HEK293 (cell line): ENCODE data around the gene LRRC46.
A peak's percentile ranks its signal among the peaks of the same experiment; 100 is the strongest.

Experiments
- CTCF ChIA-PET: fragments of 350-600 bp; formaldehyde crosslinking; extraction: SDS; loops from one replicate; lab custom pipeline; 2021; ENCODE audit warnings: antibody characterized with exemption; lab: Yijun Ruan, JAX
- POLR2A ChIA-PET: fragments of 300-600 bp; formaldehyde crosslinking; extraction: SDS; loops from one replicate; lab custom pipeline; 2020; ENCODE audit warnings: antibody characterized with exemption, inconsistent platforms; lab: Yijun Ruan, JAX
- H3K27ac ChIP-seq: fragments of 200-500 bp; sonication (Bioruptor generic); 2 replicates; pipeline ENCODE4 v1.5.1; 2014; ENCODE audit warnings: low read depth, low read length, control low read depth, inconsistent platforms; ENCODE audit errors: extremely low read depth
- H3K36me3 ChIP-seq, 2 experiments: fragments of 200-500 bp in 1 of 2; sonication (Bioruptor generic) in 1 of 2; 1 replicate in 1 of 2; 2 replicates in 1 of 2; pipeline ENCODE4 v1.5.1; 2014 to 2017; ENCODE audit warnings: inconsistent platforms in 2 of 2, low read length in 2 of 2; ENCODE audit not compliant: control insufficient read depth in 2 of 2, insufficient read depth in 1 of 2
- H3K4me1 ChIP-seq: fragments of 200-500 bp; sonication (Bioruptor generic); 2 replicates; pipeline ENCODE4 v1.5.1; 2014; ENCODE audit warnings: mild to moderate bottlenecking, low read length, inconsistent platforms; ENCODE audit not compliant: control insufficient read depth, insufficient read depth
- H3K4me3 ChIP-seq: 2 replicates; pipeline ENCODE4 v1.5.1; 2011; ENCODE audit warnings: low read depth, mild to moderate bottlenecking, control low read depth, low read length, moderate library complexity
- H3K9me3 ChIP-seq: fragments of 200-500 bp; sonication (Bioruptor generic); 2 replicates; pipeline ENCODE4 v1.5.1; 2014; ENCODE audit warnings: low read depth, low read length, inconsistent platforms; ENCODE audit not compliant: control insufficient read depth, insufficient read depth
- BCL11B ChIP-seq: fragments of 450-650 bp; formaldehyde crosslinking; IDR thresholded peaks from 2 replicates; pipeline ENCODE4 v1.5.1; 2016; ENCODE audit warnings: low read depth, missing biosample characterization, missing genetic modification characterization
- EGR2 ChIP-seq: fragments of 450-650 bp; formaldehyde crosslinking; IDR thresholded peaks from 2 replicates; pipeline ENCODE4 v1.5.1; 2016; ENCODE audit warnings: low read depth, missing biosample characterization, missing genetic modification characterization
- GLI2 ChIP-seq: fragments of 450-650 bp; formaldehyde crosslinking; IDR thresholded peaks from 2 replicates; pipeline ENCODE4; 2017; ENCODE audit warnings: missing biosample characterization, missing genetic modification characterization, low read depth, borderline replicate concordance
- GLI4 ChIP-seq: fragments of 450-650 bp; formaldehyde crosslinking; IDR thresholded peaks from 2 replicates; pipeline ENCODE4 v1.5.1; 2016; ENCODE audit warnings: missing biosample characterization, missing genetic modification characterization
- GLIS1 ChIP-seq: fragments of 450-650 bp; formaldehyde crosslinking; IDR thresholded peaks from 2 replicates; pipeline ENCODE4 v1.5.1; 2016; ENCODE audit warnings: missing biosample characterization, missing genetic modification characterization
- GLIS2 ChIP-seq: fragments of 450-650 bp; formaldehyde crosslinking; IDR thresholded peaks from 2 replicates; pipeline ENCODE4 v1.5.1; 2016; ENCODE audit warnings: missing biosample characterization, missing genetic modification characterization
- IKZF3 ChIP-seq: fragments of 450-650 bp; IDR thresholded peaks from 2 replicates; pipeline ENCODE4 v1.5.0; 2018; ENCODE audit warnings: missing biosample characterization, mild to moderate bottlenecking, missing genetic modification characterization, moderate library complexity
- KLF8 ChIP-seq: fragments of 450-650 bp; formaldehyde crosslinking; IDR thresholded peaks from 2 replicates; pipeline ENCODE4 v1.5.1; 2016; ENCODE audit warnings: missing biosample characterization, missing genetic modification characterization
- TCF7L2 ChIP-seq: IDR thresholded peaks from 2 replicates; pipeline ENCODE4 v1.6.1; 2011; ENCODE audit warnings: low read depth, mild to moderate bottlenecking, inconsistent platforms, low read length, moderate library complexity, borderline replicate concordance
- ZBTB11 ChIP-seq: fragments of 450-650 bp; formaldehyde crosslinking; conservative IDR thresholded peaks from 2 replicates; pipeline ENCODE4 v1.5.1; 2016; ENCODE audit warnings: low read depth, missing biosample characterization, missing genetic modification characterization
- ZBTB21 ChIP-seq: fragments of 450-650 bp; formaldehyde crosslinking; IDR thresholded peaks from 2 replicates; pipeline ENCODE4 v1.5.1; 2017; ENCODE audit warnings: missing biosample characterization, missing genetic modification characterization
- ZBTB8A ChIP-seq: fragments of 450-650 bp; formaldehyde crosslinking; IDR thresholded peaks from 2 replicates; pipeline ENCODE4 v1.5.1; 2016; ENCODE audit warnings: missing biosample characterization, missing genetic modification characterization
- ZFHX2 ChIP-seq: fragments of 450-650 bp; formaldehyde crosslinking; conservative IDR thresholded peaks from 2 replicates; pipeline ENCODE4 v1.5.1; 2016; ENCODE audit warnings: missing biosample characterization, missing genetic modification characterization
- ZFP37 ChIP-seq: fragments of 450-650 bp; formaldehyde crosslinking; IDR thresholded peaks from 2 replicates; pipeline ENCODE4 v1.5.1; 2016; ENCODE audit warnings: missing biosample characterization, missing genetic modification characterization
- ZNF18 ChIP-seq: fragments of 450-650 bp; formaldehyde crosslinking; IDR thresholded peaks from 2 replicates; pipeline ENCODE4 v1.5.1; 2016; ENCODE audit warnings: missing biosample characterization, missing genetic modification characterization
- ZNF223 ChIP-seq: fragments of 450-650 bp; formaldehyde crosslinking; IDR thresholded peaks from 2 replicates; pipeline ENCODE4 v1.5.1; 2016; ENCODE audit warnings: missing biosample characterization, missing genetic modification characterization
- ZNF350 ChIP-seq: fragments of 450-650 bp; formaldehyde crosslinking; IDR thresholded peaks from 2 replicates; pipeline ENCODE4 v1.5.0; 2017; ENCODE audit warnings: missing biosample characterization, mild to moderate bottlenecking, missing genetic modification characterization
- ZNF354C ChIP-seq: fragments of 450-650 bp; formaldehyde crosslinking; IDR thresholded peaks from 2 replicates; pipeline ENCODE4 v1.5.1; 2016; ENCODE audit warnings: missing biosample characterization, missing genetic modification characterization, low read depth, borderline replicate concordance
- ZNF514 ChIP-seq: fragments of 450-650 bp; formaldehyde crosslinking; IDR thresholded peaks from 2 replicates; pipeline ENCODE4 v1.5.1; 2016; ENCODE audit warnings: missing biosample characterization, missing genetic modification characterization
- ZNF529 ChIP-seq: fragments of 450-650 bp; formaldehyde crosslinking; IDR thresholded peaks from 2 replicates; pipeline ENCODE4 v1.5.1; 2017; ENCODE audit warnings: missing genetic modification characterization, missing biosample characterization; ENCODE audit not compliant: insufficient replicate concordance
- ZNF580 ChIP-seq: fragments of 450-650 bp; formaldehyde crosslinking; IDR thresholded peaks from 2 replicates; pipeline ENCODE4 v1.5.1; 2016; ENCODE audit warnings: missing biosample characterization, missing genetic modification characterization
- ZNF623 ChIP-seq: fragments of 450-650 bp; formaldehyde crosslinking; IDR thresholded peaks from 2 replicates; pipeline ENCODE4 v1.5.1; 2016; ENCODE audit warnings: missing biosample characterization, missing genetic modification characterization
- ZNF654 ChIP-seq: fragments of 450-650 bp; formaldehyde crosslinking; IDR thresholded peaks from 2 replicates; pipeline ENCODE4 v1.5.1; 2016; ENCODE audit warnings: low read depth, missing biosample characterization, missing genetic modification characterization
- ZNF658 ChIP-seq: fragments of 450-650 bp; formaldehyde crosslinking; IDR thresholded peaks from 2 replicates; pipeline ENCODE4; 2016; ENCODE audit warnings: missing biosample characterization, missing genetic modification characterization
- ZNF792 ChIP-seq: fragments of 450-650 bp; formaldehyde crosslinking; IDR thresholded peaks from 2 replicates; pipeline ENCODE4 v1.5.1; 2016; ENCODE audit warnings: missing biosample characterization, missing genetic modification characterization
- ZNF830 ChIP-seq: fragments of 450-650 bp; IDR thresholded peaks from 2 replicates; pipeline ENCODE4 v1.5.0; 2018; ENCODE audit warnings: missing biosample characterization, missing genetic modification characterization, low read depth, mild to moderate bottlenecking, moderate library complexity
- ZNF843 ChIP-seq: fragments of 450-650 bp; formaldehyde crosslinking; IDR thresholded peaks from 2 replicates; pipeline ENCODE4 v1.5.1; 2016; ENCODE audit warnings: missing biosample characterization, missing genetic modification characterization
- ZSCAN16 ChIP-seq: fragments of 450-650 bp; formaldehyde crosslinking; IDR thresholded peaks from 2 replicates; pipeline ENCODE4 v1.5.1; 2016; ENCODE audit warnings: missing biosample characterization, missing genetic modification characterization
- ZSCAN5A ChIP-seq: fragments of 450-650 bp; formaldehyde crosslinking; IDR thresholded peaks from 2 replicates; pipeline ENCODE4 v1.5.1; 2016; ENCODE audit warnings: missing biosample characterization, missing genetic modification characterization

The LRRC46 gene

GRCh38 chr17:47882247-47882646 lies 50.8 kb downstream of the LRRC46 start (continued):
- TF ChIP-seq ZNF350 (tag by site-specific recombination) (no peak), ZBTB8A (0 out of 2 replicates have a peak, but pooled peaks have one; percentile 19), GLIS1 (peak; percentile 14; the same call in 1 of the 2 replicates), GLI2 (tag by site-specific recombination) (no peak), KLF8 (tag by site-specific recombination) (no peak), ZBTB11 (no peak), IKZF3 (tag by site-specific recombination) (no peak), ZFP37 (tag by site-specific recombination) (no peak), ZNF223 (tag by site-specific recombination) (no peak), ZNF354C (tag by site-specific recombination) (no peak), EGR2 (no peak), ZNF18 (tag by site-specific recombination) (no peak), GLI4 (tag by site-specific recombination) (no peak), ZNF514 (tag by site-specific recombination) (no peak), ZBTB21 (tag by site-specific recombination) (no peak), GLIS2 (tag by site-specific recombination) (no peak), TCF7L2 (no peak)

GRCh38 chr17:47882695-47883588 lies 51.5 kb downstream of the LRRC46 start:
- H3K4me1 ChIP-seq = peaks cover 6% of the 10 kb centered on the region
- CTCF ChIA-PET = interaction anchor here (0.5 to 18.5 kb wide), 5 partner anchors 7 to 1367 kb away, joined by 3 to 837 read pairs (median 3); partner anchors contain the start of genes SCRN2 and SP6
- no peaks in the 10 kb centered on the region for H3K36me3 ChIP-seq
- POLR2A ChIA-PET = interaction anchor here (2.1 to 2.3 kb wide), 2 partner anchors 13 to 42 kb away, joined by 5 to 7 read pairs; partner anchors contain the start of genes SCRN2 and SP2
- H3K27ac ChIP-seq = no peak overlapping the region
- no peak overlapping the region for H3K4me3 ChIP-seq
- H3K9me3 ChIP-seq = no peaks in the 10 kb centered on the region
- TF ChIP-seq ZFHX2 (peak; percentile 82), ZNF529 (no peak), ZNF843 (tag by site-specific recombination) (no peak), ZSCAN16 (no peak), ZNF658 (tag by site-specific recombination) (no peak), ZSCAN5A (tag by site-specific recombination) (no peak), ZNF830 (tag by site-specific recombination) (no peak), ZNF623 (tag by site-specific recombination) (no peak), ZNF792 (peak; percentile 26; the same call in 1 of the 2 replicates), BCL11B (tag by site-specific recombination) (no peak), ZNF580 (tag by site-specific recombination) (0 out of 2 replicates have a peak, but pooled peaks have one; percentile 26), ZNF654 (tag by site-specific recombination) (no peak)
